Measurements from ENCODE around the gene ZNF606.

- TF ChIP-seq CTCF (conservative IDR thresholded peaks at IDR 0.05; ENCODE audit: low read length) (no peak), EZH2phosphoT487 (IDR thresholded peaks at IDR 0.05; ENCODE audit: borderline replicate concordance, low read depth, low read length) (no peak)
Observed at GRCh38 chr19:58044391-58044790, 41.8 kb upstream of the ZNF606 start.
